ENCODE measurements around the gene ACSBG1.

GRCh38 chr15:78210349-78210717 lies 24.0 kb downstream of the ACSBG1 start:
- TF ChIP-seq CTCF (conservative IDR thresholded peaks at IDR 0.05) (no peak), ZFX (IDR thresholded peaks at IDR 0.05) (peak; percentile 11; the same call in 1 of the 2 replicates)
